AG09319 (cell line): Measurements from ENCODE around the gene SEPTIN12.

ENCODE experiments used
- DNase-seq: peaks from one replicate; pipeline ENCODE4 v3.0.0-alpha.2; 2010; ENCODE audit warnings: low read depth; ENCODE audit errors: extremely low read depth
- TF ChIP-seq, protein P1 (sequence below): IDR thresholded peaks from 2 replicates; pipeline ENCODE4 v1.5.1; 2011; ENCODE audit warnings: low read depth, mild to moderate bottlenecking, inconsistent platforms, low read length, moderate library complexity

Gene SEPTIN12

DNA sequence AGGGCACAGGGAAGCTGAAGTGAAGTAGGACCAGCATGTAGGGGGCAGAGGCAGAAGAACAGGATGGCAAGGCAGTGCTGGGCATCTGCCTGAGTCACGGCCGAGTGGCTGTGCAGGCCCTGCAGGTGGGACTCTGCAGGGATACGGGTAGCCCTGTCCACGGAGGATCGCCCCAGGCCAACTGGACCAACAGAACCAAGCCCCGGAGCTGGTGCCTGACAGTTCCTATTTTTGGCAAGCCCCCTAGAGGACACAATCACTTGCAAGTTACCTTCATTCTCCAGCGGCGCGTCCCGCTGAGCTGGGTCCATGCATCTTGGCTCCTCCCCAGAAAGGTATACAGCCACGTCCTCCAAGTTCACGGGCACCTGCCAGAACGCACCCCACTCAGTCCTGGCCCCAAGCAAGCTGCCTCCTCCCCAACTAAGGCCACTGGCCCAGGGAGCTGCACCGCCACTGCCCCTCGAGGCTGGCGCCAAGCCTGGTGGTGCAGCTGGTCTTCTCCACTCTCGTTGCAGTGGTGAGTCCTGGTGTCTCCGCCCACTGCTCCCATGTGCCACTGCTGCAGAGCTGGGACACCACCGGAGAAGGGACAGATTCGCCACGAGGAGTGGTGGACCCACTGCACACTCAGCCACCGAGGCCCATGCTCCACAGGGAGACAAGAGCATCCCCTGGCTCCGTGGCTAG lies 27.8 kb downstream of the SEPTIN12 start:
- TF ChIP-seq, protein P1, sequence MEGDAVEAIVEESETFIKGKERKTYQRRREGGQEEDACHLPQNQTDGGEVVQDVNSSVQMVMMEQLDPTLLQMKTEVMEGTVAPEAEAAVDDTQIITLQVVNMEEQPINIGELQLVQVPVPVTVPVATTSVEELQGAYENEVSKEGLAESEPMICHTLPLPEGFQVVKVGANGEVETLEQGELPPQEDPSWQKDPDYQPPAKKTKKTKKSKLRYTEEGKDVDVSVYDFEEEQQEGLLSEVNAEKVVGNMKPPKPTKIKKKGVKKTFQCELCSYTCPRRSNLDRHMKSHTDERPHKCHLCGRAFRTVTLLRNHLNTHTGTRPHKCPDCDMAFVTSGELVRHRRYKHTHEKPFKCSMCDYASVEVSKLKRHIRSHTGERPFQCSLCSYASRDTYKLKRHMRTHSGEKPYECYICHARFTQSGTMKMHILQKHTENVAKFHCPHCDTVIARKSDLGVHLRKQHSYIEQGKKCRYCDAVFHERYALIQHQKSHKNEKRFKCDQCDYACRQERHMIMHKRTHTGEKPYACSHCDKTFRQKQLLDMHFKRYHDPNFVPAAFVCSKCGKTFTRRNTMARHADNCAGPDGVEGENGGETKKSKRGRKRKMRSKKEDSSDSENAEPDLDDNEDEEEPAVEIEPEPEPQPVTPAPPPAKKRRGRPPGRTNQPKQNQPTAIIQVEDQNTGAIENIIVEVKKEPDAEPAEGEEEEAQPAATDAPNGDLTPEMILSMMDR, result no peak
- DNase-seq, result no peak

DNA sequence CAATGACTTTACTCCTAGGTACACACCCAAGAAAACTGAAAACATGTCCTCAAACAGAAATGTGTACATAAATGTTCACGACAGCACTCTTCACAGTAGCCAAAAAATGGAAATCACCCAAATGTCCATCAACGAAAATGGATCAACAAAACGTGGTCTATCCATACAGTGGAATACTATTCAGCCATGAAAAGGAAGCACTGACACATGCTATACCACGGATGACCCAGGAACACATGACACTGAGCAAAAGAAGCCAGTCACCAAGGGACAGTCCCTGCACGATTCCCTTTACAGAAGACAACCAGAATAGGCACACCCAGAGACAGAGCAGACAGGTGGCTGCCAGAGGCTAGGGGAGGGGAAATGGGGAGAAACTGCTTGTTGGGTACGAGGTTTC lies 32.5 kb downstream of the SEPTIN12 start:
- TF ChIP-seq, protein P1, result no peak
- no peak for DNase-seq

DNA sequence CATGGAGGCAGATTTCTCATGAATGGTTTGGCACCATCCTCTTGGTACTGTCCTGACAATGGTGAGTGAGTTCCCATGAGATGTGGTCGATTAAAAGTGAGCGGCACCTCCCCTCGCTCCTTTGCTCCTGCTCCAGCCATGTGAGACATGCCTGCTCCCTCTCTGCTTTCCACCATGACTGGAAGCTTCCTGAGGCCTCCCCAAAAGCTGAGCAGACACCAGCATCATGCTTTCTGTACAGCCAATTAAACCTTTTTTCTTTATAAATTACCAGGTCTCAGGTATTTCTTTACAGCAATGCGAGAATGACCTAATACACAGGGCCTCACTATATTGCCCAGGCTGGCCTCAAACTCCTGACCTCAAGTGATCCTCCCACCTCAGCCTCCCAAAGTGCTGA lies 33.3 kb downstream of the SEPTIN12 start:
- TF ChIP-seq, protein P1, result no peak
- DNase-seq, result no peak

DNA sequence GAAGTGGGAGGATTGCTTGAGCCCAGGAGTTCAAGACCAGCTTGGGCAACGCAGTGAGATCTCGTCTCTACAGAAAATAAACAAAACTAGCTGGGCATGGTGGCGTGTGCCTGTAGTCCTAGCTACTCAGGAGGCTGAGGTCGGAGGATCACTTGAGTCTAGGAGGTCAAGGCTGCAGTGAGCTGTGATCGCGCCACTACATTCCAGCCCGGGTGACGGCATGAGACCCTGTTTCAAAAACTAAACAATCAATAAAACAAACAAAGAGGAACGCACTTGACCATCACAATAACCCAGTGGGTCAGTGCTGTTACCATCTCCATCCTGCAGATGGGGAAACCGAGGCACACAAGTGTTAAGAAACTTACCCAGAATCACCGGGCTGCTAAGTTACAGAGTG lies 34.9 kb downstream of the SEPTIN12 start:
- no peak for DNase-seq

DNA sequence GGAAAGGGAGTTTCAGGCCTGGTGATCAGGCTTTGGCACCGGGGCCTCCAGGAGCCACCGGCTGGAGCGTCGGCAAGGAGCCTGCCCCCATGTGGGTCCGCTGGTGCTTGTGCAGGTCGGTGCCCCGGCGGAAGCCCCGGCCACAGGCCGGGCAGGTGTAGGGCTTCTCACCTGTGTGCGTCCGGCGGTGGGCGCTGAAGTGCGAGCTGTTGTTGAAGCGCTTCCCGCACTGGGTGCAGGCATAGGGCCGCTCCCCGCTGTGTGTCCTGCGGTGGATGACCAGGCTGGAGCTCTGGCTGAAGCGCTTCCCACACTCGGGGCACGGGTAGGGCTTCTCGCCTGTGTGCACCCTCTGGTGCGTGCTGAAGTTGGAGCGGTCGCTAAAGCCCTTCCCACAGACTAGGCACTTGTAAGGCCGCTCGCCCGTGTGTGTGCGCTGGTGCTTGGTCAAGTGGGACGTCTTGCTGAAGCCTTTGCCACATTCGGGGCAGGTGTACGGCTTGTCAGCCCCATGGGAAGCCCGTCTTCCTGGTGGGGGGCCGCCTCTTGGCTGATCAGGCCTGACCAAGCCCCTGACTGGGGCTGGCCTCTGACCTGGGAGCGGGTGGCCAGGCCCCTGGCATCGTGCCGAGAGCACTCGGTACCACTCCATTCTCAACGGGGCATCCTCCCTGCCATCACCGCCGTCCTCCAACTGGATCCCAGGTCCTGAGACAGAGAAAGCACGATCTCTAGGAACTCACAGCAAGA lies 35.6 kb downstream of the SEPTIN12 start:
- TF ChIP-seq, protein P1, result no peak
- no peak for DNase-seq

More for the DNA sequence above, 34.9 kb downstream of the SEPTIN12 start:
- TF ChIP-seq, protein P1, result no peak

DNA sequence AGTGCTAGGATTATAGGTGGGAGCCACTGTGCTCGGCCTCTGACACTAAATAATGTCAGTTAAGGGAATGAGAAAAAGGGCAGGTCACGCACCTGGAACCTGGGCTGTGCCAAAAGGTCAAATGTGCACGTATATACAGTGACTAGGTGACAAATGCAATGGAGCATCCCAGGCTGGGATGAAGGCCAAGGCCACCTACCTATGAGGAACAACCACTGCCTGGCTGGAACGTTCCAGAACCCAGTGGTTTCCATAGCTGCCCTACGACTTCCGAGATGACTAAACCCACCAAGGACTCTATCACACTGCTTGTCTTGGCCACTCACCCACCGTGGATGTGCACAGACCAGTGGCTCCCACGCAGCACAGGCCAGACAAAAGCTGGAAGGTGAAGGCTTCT lies 37.2 kb downstream of the SEPTIN12 start:
- TF ChIP-seq, protein P1, result no peak
- no peak for DNase-seq

DNA sequence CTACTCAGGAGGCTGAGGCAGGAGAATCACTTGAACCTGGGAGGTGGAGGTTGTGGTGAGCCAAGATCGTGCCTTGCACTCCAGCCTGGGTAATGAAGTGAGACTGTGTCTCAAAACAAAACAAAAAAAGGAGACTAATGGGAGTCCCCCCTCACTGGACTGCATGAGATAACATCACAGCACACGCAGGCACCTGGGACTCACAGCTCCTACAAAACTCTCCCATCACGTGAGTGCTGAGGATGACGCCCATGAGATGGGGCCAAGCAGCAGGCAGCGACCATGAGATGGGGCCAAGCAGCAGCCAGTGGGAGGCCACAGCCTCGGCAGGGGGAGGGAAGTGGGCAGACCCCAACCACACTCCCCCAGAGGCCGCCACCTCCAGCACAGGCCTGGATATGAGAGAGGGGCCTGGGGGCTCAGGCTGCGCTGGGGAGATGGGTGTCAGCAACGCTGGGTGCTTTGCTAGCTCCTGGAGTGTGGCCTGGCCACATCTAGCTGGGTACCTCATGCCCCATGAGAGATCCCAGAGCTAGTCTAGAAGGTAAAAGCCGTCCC lies 38.4 kb downstream of the SEPTIN12 start:
- TF ChIP-seq, protein P1, result no peak

More for the DNA sequence above, 38.4 kb downstream of the SEPTIN12 start:
- DNase-seq, result no peak
